IPS DF 19.7 (cell line): ENCODE data around the gene FAU.
A peak's percentile ranks its signal among the peaks of the same experiment; 100 is the strongest.
"Not testable (repeated sequence)": the region's sequence is repeated elsewhere in the genome, so short reads cannot be mapped to it uniquely, and the experiment has no call there.

Experiments
- DNase-seq: peaks from one replicate; pipeline ENCODE4 v3.0.0-alpha.2; 2013; ENCODE audit warnings: low read depth, low spot score

FAU gene

GRCh38 chr11:65121865-65122696 is at the start of gene FAU, which contains the start of gene MRPL49:
Gene FAU (minus strand): TSS chr11:65122134. CDS start chr11:65121813, 321 bp downstream.
Gene MRPL49 (plus strand): TSS chr11:65122321. CDS start chr11:65122347, 26 bp downstream.
- DNase-seq = peak; percentile 84

DNA sequence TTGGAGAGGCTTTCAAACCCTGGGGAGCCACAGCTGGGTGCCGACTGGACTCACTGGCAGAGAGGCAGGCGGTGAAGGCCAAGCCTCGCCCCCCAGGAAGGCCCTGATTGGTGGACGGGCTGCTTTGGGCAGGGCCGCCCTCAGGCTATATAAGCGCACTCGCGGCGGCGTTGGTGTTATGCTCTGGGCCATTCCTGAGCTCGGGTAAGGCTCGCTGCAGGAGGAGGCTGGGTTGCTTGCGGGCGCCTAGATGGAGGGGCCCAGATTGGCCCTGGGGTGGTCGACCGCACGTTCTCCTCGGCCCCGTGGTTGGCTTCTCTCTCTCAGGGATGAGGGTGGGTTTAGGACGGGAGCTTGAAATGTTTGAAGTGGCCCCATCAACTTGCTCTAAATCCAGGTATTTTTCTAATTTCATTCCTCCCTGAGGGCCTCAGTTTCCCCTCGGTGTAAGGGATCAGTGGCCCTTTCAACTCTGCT is 48.2 kb upstream of the FAU start, which contains the start of gene SPDYC:
Gene SPDYC (plus strand): TSS at position 176 of the 477 bp plus-strand sequence. CDS start 1,125 bp downstream, outside the sequence.
- DNase-seq = no peak

DNA sequence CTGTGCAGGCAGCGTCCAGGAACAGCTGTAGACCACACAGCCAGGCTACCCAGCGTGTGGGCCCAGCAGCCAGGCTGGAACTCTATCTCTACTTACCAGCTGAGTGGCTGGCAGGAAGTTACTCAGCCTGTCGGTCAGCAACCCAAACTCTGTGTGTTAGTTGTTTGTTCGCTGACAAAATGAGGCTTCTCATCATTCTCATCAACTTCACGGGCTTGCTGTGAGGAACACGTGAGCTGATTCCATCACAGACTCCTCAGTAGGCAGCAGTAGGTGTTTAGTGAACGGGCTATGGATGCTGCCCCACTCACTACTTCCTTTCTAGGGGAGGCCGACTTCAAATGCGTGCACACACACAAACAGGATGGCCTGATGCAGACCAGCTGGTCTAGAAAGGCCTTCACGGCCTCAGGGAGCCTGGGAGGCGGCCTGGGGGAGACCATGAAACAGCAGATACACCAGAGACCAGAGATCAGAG is 47.3 kb upstream of the FAU start:
- DNase-seq = no peak

GRCh38 chr11:65167656-65168055 is 45.7 kb upstream of the FAU start:
- no peak for DNase-seq

GRCh38 chr11:65166893-65167292 is 45.0 kb upstream of the FAU start:
- DNase-seq = no peak

DNA sequence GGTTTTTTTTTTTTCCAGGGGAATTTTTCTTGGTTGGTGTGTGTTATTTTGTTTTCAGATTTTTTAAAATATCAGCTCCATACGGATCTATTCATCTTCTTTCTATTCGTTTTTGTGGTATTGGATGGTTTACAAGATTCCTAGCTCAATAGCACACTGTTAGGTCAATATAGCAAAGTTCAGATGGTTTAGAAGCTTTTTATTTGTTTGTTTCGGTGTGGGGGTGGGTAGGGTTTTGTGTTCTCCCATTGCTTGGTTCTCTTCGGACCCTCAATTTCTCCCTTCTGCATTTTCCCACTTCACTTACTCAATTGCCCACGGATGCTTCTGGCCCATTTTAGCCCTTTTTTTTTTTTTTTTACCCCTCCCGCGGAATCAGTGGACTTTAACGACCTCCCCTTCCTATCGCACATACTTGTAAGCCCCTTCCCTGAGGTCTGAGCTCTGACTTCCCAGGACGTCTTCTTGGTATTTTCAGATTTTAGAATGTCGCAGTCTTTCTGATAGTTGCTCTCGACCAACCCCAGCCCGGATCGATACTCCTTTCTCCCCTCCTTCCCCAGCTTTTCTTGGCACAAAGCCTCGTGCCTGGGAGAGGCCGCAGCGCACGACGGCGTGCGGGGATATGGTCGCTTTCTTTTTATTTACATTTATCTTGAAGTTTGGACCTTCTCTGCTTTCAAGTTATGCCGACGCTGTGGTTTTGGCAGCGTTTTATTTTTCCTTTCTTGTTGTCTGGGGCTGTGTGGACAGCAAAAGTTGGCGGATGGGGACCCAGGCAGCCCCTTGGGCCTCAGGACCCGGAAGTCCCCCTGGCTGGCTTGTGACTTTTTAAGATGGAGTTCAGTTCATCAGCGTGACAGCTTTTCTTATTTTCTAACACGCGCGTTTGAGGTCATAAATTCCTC is 43.7 kb upstream of the FAU start:
- no peak for DNase-seq

DNA sequence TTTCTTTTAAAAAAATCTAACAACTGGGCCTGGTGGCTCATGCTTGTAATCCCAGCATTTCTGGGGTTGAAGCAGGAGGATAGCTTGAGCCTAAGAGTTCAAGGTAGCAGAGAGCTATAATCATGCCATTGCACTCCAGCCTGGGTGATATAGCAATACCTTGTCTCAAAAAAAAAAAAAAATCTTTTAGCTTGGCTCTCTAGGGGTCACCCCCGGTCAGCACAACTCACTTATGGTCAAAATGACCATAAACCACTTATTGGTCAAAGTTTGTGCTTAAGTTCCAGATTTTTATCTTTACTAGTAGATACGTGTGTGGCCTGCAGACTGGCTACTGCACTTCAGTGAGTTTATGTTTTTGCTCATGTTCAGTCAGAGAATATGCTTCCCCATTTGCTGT is 41.8 kb upstream of the FAU start:
- no peak for DNase-seq

DNA sequence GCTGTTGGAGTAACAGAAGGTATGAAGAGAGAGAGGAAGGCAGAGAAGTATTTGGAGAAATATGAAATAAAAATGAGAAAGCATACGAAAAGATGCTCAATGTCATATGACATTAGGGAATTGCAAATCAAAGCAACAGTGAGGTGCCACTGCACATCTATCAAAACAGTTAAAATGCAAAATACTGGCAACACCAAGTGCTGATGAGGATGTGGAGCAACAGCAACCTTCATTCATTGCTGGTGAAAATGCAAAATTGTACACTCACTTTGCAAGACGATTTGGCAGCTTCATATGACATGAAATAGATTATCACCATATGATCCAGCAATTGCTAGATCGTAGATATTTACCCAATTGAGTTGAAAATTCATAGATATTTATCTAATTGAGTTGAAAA is 38.7 kb upstream of the FAU start:
- no peak for DNase-seq

DNA sequence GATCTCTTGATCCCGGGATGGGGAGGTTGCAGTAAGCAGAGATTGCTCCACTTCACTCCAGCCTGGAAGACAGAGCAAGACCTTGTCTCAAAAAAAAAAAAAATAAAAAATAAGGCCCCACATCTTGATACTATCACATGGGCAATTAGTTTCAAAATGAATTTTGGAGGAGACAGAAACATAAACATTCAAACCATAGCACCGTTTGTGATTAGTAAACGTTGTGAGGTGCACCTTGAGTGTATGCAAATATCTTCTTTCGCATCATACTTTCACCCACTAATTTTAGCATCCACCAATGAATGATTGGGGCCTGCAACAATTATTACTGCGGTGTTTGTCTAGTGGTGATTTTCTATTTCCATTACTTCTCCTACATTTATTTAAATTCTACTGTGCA is 37.1 kb upstream of the FAU start:
- DNase-seq = no peak

GRCh38 chr11:65157336-65157735 is 35.4 kb upstream of the FAU start:
- no peak for DNase-seq

DNA sequence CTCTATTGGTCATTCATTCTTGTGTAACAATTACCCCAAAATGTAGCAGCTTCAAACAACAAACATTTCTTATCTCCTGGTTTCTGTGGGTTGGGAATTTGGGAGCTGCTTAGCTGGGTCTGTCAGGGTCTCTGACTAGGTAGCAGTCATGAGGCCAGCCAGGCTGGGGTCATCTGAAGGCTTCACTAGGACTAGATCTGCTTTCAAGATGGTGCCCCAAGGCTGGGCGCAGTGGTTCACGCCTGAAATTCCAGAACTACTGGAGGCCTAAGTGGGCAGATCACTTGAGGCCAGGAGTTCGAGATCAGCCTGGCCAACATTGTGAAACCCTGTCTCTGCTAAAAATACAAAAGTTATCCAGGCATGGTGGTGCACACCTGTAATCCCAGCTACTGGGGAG is 35.0 kb upstream of the FAU start:
- DNase-seq = no peak

DNA sequence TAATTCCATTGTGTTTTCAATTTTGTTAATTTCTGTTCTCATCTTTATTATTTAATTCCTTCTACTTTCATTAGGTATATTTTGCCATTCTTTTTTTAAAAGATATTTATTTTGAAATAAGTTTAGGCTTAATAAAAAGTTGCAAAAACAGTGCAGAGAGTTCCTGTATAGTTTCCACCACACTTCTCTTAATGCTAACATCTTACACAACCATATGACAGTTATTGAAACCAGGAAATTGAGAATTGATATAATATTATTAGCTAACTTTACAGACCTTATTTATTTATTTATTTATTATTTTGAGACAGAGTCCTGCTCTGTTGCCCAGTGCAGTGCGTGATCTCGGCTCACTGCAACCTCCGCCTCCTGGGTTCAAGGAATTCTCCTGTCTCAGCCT is 34.3 kb upstream of the FAU start:
- no peak for DNase-seq

DNA sequence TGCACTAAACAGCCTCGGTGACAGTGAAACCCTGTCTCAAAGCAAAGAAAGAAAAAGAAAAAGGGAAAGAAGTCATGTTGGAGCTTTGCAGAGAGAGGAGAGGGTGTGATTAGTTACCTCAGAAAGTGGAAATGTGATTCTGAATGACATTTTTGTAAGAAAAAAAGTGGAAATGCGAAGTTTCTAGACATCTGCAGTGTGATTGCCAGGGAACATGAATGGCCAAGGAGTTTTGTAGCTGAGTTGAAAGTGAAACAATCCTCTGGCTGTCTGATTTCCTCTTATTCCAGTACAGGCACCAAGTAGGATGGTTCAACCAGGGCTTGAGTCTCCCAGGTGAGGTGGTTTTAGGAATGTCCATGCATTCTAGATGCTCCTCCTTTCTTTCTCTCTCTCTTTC is 30.2 kb upstream of the FAU start:
- DNase-seq = no peak

DNA sequence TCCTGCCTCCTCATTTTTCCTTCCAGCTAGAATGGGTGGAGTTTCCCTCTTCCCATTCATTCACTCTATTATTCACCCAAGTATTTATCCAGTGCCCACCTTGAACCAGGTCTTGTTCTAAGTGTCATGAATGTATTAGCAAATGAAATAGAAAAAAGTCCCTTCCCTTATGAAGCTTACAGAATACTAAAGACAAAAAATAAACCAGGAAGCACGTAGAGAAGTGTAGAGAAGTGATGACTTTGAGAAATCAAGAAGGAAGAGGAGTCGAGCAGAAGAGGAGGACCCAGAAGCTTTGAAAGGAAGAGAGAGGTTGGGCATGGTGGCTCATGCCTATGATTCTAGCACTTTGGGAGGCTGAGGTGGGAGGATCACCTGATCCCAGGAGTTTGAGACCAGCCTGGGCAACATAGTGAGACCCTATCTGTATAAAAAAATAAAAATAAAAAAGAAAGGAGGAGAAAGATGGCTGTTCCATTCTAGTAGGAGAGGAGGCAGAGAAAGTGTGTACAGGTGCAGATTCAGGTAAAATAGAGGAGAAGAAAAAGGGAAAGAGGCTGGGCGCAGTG is 29.5 kb upstream of the FAU start:
- DNase-seq = no peak

DNA sequence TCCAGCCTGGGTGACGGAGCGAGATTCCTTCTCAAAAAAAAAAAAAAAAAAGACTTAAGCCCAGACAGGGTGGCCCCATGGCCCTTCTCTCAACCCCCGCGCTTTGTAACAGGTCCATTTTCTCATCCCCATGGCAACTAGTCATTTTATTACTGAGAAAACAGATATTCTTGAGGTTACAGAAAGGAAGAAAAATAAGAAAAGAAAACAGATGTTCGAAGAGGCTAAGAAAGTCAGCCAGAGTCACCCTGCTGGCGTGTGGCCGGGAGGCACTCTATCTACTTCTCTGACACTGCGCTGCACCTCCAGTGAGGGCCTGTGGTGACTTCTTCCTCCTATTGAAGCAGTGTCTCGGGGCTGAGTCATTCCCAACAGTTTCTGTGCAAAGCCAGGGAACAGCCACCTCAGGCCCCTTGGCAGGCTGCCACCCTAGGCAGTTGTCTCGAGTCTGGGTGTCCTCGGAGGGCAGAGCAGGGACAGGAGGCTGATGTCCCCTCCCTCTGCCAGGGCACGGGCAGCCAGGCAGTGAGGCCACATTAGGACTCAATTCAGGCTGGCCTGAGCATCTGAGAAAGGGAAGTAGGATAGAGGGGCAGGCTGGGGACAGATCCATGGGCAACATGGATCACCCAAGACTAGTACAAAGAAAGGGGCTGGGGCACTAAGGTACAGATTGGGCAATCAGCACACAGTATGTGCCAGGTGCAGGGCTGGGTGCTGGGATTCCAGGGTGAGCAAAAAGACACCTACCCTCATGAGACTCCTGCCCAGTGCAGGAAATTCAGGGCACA is 28.8 kb upstream of the FAU start:
- DNase-seq = no peak

DNA sequence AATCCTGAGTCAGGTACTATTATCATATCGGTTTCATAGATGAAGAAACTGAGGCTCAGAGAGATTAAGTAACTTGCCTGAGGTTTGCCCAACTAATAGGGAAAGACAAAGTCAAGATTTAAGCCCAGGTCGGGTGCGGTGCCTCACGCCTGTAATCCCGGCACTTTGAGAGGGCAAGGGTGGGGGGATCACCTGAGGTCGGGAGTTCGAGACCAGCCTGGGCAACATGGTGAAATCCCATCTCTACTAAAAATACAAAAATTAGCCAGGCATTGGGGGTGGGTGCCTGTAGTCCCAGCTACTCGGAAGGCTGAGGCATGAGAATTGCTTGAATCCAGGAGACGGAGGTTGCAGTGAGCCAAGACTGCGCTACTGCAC is 28.2 kb upstream of the FAU start:
- DNase-seq = not testable (repeated sequence)

GRCh38 chr11:65148657-65149056 is 26.7 kb upstream of the FAU start:
- no peak for DNase-seq

DNA sequence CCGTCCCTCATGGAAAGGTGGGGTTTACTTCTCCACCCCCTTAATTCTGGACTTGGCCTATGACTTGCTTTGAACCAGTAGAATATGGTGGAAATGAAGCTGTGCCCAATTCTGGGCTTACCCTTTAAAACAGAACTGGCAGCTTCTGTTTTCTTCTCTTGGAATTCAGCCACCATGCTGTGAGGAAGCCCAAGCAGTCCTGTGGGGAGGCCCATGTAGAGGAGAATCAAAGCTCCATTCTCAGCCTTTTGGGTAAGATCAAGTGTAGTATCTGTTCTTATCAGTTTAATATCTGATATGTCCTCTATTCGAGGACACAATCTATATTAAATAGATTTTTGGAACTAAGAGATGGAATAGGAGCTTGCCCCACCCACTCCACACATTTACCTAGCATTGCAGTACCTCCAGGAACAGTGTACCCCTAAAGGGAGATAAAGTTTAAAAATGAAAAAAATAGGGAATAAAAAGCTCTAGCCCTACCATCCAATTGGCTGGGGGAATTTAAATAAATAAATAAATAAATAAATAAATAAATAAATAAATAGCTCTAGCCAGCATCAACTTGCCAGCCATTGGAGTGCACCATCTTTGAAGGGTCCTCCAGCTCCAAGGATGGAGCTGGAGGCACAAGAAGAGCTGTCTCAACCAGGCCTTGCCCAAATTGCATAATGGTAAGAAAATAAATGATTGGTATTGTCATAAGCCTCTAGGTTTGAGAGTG is 25.6 kb upstream of the FAU start:
- DNase-seq = no peak

GRCh38 chr11:65141896-65142494 is 20.1 kb upstream of the FAU start:
- no peak for DNase-seq

GRCh38 chr11:65136515-65137096 is 14.7 kb upstream of the FAU start:
- DNase-seq = no peak
